ENCODE measurements around the gene GPR143. TPM values are rescaled to one million over a fixed set of nuclear protein-coding genes. Genes with fewer than 3 reads are reported as not detected.

GPR143 gene
- total and polyA plus RNA-seq, 10 of the 15 experiments (the other 5 are each of a cell fraction or from before 2014, with no cell fraction given): 0.05 to 0.31 (median 0.15) TPM; not detected in 5

- 68% methylated on average over 13 of the region's 13 CpGs for WGBS (ENCODE audit: insufficient coverage, insufficient replicate concordance, low lambda C conversion rate, missing lambda C conversion rate)
- H3K4me1 ChIP-seq (ENCODE audit: control insufficient read depth, insufficient read depth, low read length): peaks cover 6% of the 10 kb centered on the region
- no peaks in the 10 kb centered on the region for H3K79me2 ChIP-seq (ENCODE audit: control insufficient read depth, insufficient read depth, low read length)
- H3K4me2 ChIP-seq (ENCODE audit: control insufficient read depth, insufficient read depth): no peak overlapping the region
- H3K9ac ChIP-seq (ENCODE audit: control insufficient read depth, insufficient read depth, low read length): no peak overlapping the region
- no peaks in the 10 kb centered on the region for H3K27me3 ChIP-seq (replicated peaks in 1 of 2; ENCODE audit: control insufficient read depth in 2 of 2, insufficient read depth in 2 of 2, low read length in 1 of 2)
- in situ Hi-C loops (cut with MboI): no loop called here
- TF ChIP-seq JUND (IDR thresholded peaks at IDR 0.05; ENCODE audit: low read depth, low read length): no peak
- TF ChIP-seq HDAC6 (IDR thresholded peaks at IDR 0.05; ENCODE audit: unreplicated experiment): no peak
- TF ChIP-seq TAF1 (IDR thresholded peaks at IDR 0.05; ENCODE audit: borderline replicate concordance, low read depth, low read length): no peak
- no peak for TF ChIP-seq ZNF687 (IDR thresholded peaks at IDR 0.05)
- TF ChIP-seq YBX1 (IDR thresholded peaks at IDR 0.05): no peak
- TF ChIP-seq RAD51 (IDR thresholded peaks at IDR 0.05): no peak
- TF ChIP-seq CBX5 (IDR thresholded peaks at IDR 0.05; ENCODE audit: low read depth): no peak
- TF ChIP-seq TCF3 (IDR thresholded peaks at IDR 0.05; ENCODE audit: borderline replicate concordance, insufficient read depth, low read depth, low read length): no peak
- FAIRE-seq (no peak), ATAC-seq (no peak), DNase-seq (ENCODE audit: low read depth, low spot score) (no peak)
- H3K4me3 ChIP-seq: no peak overlapping the region
- RAD21 ChIA-PET (ENCODE audit: unreplicated experiment): interaction anchor here (1.1 kb wide), 1 partner anchor 195 kb away, joined by 4 read pairs; no protein-coding TSS in a partner anchor
- H3K27ac ChIP-seq (ENCODE audit: control insufficient read depth, insufficient read depth): no peak overlapping the region
- H2AFZ ChIP-seq (ENCODE audit: control insufficient read depth, low read depth, low read length): no peak overlapping the region
- H3K9me3 ChIP-seq (replicated peaks; ENCODE audit: control insufficient read depth, insufficient read depth, low read length): peaks cover 11% of the 10 kb centered on the region; the same call in 2 of the 3 replicates
- POLR2A ChIA-PET: no interaction called here
- H3K36me3 ChIP-seq (ENCODE audit: control insufficient read depth in 2 of 2, insufficient read depth in 2 of 2, low read length in 1 of 2): no peaks in the 10 kb centered on the region; a peak in 1 of 4 replicates
- CTCF ChIA-PET: interaction anchor here (1.5 kb wide), 1 partner anchor 30 kb away, joined by 3 read pairs; no protein-coding TSS in a partner anchor
- BruUV-seq (replicated peaks): no TSS peak
- intact Hi-C loops (cut with micrococcal nuclease; ENCODE audit: unreplicated experiment): loop anchor here (2.0 to 5.0 kb wide), 3 partner anchors 72 to 324 kb away; no protein-coding TSS in a partner anchor
- SMC1A ChIA-PET (ENCODE audit: uncharacterized antibody, unreplicated experiment): interaction anchor here (0.5 to 1.8 kb wide), 4 partner anchors 18 to 207 kb away, joined by 3 to 6 read pairs (median 3); no protein-coding TSS in a partner anchor
- H4K20me1 ChIP-seq (ENCODE audit: control insufficient read depth, insufficient read depth): no peaks in the 10 kb centered on the region
These were observed 89.3 kb downstream of the GPR143 start for GRCh38 chrX:9676306-9676705.

Other genes with a start within 250 kb of the GPR143 start
- 0.05 and 0.06 TPM in 2 replicates for gene SHROOM2, start 20.6 kb upstream of the GPR143 start, total RNA-seq (2014; rRNA removed)
- gene SHROOM2, start 20.6 kb upstream of the GPR143 start, total RNA-seq (2014; rRNA removed; fragmentation: Illumina TruSeq; extraction: Trizol): under 0.01 and 0.05 TPM in 2 replicates
- 0.15 and 0.27 TPM in 2 replicates for gene SHROOM2, start 20.6 kb upstream of the GPR143 start, total RNA-seq (2021)
- gene SHROOM2, start 20.6 kb upstream of the GPR143 start, polyA plus RNA-seq (2011; rRNA removed): 0.03 and 0.07 TPM in 2 replicates
- 0.12 and 0.24 TPM in 2 replicates for gene SHROOM2, start 20.6 kb upstream of the GPR143 start, polyA plus RNA-seq (2014; fragmentation: Illumina TruSeq; extraction: Trizol)
- not detected for gene SHROOM2, start 20.6 kb upstream of the GPR143 start, polyA plus RNA-seq (2014; fragmentation: Nextera tagmentation; extraction: Ambion mirVana)
- 0.08 and 0.09 TPM in 2 replicates for gene SHROOM2, start 20.6 kb upstream of the GPR143 start, polyA plus RNA-seq (2014; rRNA removed)
- gene SHROOM2, start 20.6 kb upstream of the GPR143 start, polyA plus RNA-seq (2016; fragmentation: Nextera tagmentation; extraction: Ambion mirVana): under 1 TPM; 0.09 to 0.12 TPM
- gene CLDN34, start 201.5 kb upstream of the GPR143 start, total RNA-seq (2014; rRNA removed): not detected in 2 replicates
- gene CLDN34, start 201.5 kb upstream of the GPR143 start, total RNA-seq (2014; rRNA removed; fragmentation: Illumina TruSeq; extraction: Trizol): not detected in 2 replicates
- gene CLDN34, start 201.5 kb upstream of the GPR143 start, total RNA-seq (2021): not detected in 2 replicates
- gene CLDN34, start 201.5 kb upstream of the GPR143 start, polyA plus RNA-seq (2011; rRNA removed): not detected in 2 replicates
- gene CLDN34, start 201.5 kb upstream of the GPR143 start, polyA plus RNA-seq (2014; fragmentation: Illumina TruSeq; extraction: Trizol): not detected in 2 replicates
- gene CLDN34, start 201.5 kb upstream of the GPR143 start, polyA plus RNA-seq (2014; fragmentation: Nextera tagmentation; extraction: Ambion mirVana): not detected
- gene CLDN34, start 201.5 kb upstream of the GPR143 start, polyA plus RNA-seq (2014; rRNA removed): not detected in 2 replicates
- gene CLDN34, start 201.5 kb upstream of the GPR143 start, polyA plus RNA-seq (2016; fragmentation: Nextera tagmentation; extraction: Ambion mirVana): not detected

Data from GM12878 (cell line).